T-helper 1 cell treated with Interleukin-12 subunit alpha and Interleukin-12 subunit beta and Interleukin-4 antibody, amounts not matched to agents 30 μg/mL and 1 μg/mL, for 36 hours (primary cell): ENCODE results near the gene ZNF385C.
A peak's percentile ranks its signal among the peaks of the same experiment; 100 is the strongest.
"Not testable (repeated sequence)": the region's sequence is repeated elsewhere in the genome, so short reads cannot be mapped to it uniquely, and the experiment has no call there.

Experiments
- H3K27ac Mint-ChIP-seq: one replicate; pipeline ENCODE4 v1.8.0; 2021; ENCODE audit warnings: mild to moderate bottlenecking, mixed read lengths
- H3K27me3 Mint-ChIP-seq: one replicate; pipeline ENCODE4 v1.8.0; 2021; ENCODE audit warnings: low read depth, mixed read lengths
- H3K36me3 Mint-ChIP-seq: one replicate; pipeline ENCODE4 v1.8.0; 2021; ENCODE audit warnings: low read depth, mixed read lengths
- H3K4me1 Mint-ChIP-seq: one replicate; pipeline ENCODE4 v1.8.0; 2021; ENCODE audit warnings: low read depth, mixed read lengths
- H3K4me3 Mint-ChIP-seq: one replicate; pipeline ENCODE4 v1.8.0; 2021; ENCODE audit warnings: mild to moderate bottlenecking, moderate library complexity, mixed read lengths
- H3K9me3 Mint-ChIP-seq: one replicate; pipeline ENCODE4 v1.8.0; 2021; ENCODE audit warnings: mixed read lengths

The ZNF385C gene

DNA sequence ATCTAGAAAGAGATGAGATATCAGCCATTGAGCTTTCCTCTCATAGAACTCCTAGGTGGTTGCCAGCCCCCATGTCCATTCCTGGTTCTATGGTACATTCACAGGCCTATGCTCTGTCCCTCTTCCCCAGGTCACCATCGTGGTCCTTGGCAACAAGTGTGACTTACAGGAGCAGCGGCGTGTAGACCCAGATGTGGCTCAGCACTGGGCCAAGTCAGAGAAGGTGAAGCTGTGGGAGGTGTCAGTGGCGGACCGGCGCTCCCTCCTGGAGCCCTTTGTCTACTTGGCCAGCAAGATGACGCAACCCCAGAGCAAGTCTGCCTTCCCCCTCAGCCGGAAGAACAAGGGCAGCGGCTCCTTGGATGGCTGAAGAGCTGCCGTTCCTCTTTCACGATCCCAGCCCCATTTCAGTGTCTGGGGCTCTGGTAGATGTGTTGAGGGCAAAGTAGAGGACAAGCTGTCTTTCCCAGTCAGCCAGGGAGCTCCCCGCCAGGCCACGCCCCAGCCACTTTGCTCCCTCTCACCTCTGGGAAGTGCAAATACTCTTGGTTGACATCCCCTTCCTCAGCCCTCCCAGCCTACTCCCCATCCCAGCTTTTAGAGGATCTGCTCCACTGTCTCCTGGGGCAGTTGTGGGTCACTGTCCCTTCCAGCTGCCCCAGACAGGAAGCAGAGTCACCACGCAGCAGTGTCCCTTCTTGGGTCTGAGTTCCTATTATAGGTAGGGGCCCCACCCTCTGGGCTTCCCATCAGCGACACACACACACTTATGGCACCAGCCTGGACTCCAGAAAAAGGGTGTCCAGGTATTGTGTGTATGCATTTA is 74.5 kb downstream of the ZNF385C start:
- Mint-ChIP-seq H3K27ac (no peak overlapping the region), H3K36me3 (peaks cover 17% of the 10 kb centered on the region), H3K9me3 (peaks cover 4% of the 10 kb centered on the region), H3K4me3 (no peak overlapping the region), H3K27me3 (no peaks in the 10 kb centered on the region), H3K4me1 (peaks cover 30% of the 10 kb centered on the region)

- peak overlapping the region; percentile 32 for H3K27ac Mint-ChIP-seq
- peak overlapping the region; percentile 95 for H3K4me3 Mint-ChIP-seq
- H3K27me3 Mint-ChIP-seq, H3K9me3 Mint-ChIP-seq: not testable (repeated sequence)
- H3K36me3 Mint-ChIP-seq: peaks cover 21% of the 10 kb centered on the region
- peaks cover 39% of the 10 kb centered on the region for H3K4me1 Mint-ChIP-seq
Measured at GRCh38 chr17:42020845-42021244, 77.4 kb downstream of the ZNF385C start.

DNA sequence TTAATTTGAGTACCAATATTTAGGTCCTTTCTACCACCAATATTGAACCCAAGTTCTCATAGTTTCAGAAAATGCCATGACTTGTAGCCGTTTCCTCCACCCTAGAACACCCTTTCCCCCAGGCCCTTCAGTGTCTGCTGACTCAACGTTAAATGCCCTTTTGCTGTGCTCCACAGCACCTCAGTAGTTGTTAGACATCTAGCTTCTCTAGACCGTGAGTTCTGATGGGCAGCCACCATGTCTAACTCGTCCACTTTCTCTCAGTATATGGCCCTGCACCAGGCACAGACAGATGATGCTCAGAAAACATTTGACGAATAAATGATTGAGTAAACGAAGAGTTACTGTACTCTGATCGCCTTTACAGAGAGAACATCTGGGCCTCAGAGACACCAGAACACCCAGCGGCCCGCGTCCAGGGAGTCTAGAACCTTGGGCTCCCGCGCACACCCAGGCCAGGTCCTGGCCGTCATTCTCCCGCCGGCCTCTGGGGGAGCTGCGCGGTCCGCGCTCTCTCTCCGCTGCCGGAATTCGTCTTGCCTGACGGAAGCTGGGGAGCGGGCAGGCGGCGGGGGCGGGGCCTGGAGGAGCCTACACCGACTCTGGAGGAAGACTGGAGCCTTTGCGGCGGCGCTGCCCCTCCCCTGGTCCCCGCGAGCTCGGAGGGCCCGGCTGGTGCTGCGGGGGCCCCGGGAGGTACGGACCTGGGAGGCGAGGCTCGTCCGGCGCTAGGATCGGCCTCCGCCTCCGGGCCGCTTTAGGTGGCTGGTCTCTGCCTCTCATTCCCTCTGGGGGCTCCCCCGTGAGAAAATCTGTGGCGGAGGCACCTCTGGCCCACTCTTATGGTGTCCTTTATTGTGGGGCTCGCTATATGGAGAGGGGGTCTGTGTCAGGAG is 78.5 kb downstream of the ZNF385C start, which contains the start of gene NKIRAS2:
Gene NKIRAS2 (plus strand): TSS at position 582 of the 896 bp plus-strand sequence. CDS start 1,488 bp downstream, outside the sequence.
- Mint-ChIP-seq H3K27ac (peak within 1 kb of the TSS; percentile 86), H3K4me3 (peak within 1 kb of the TSS; percentile 95), H3K4me1 (peaks cover 43% of the 10 kb centered on the region), H3K27me3 (no peaks in the 10 kb centered on the region), H3K9me3 (peaks cover 4% of the 10 kb centered on the region), H3K36me3 (peaks cover 19% of the 10 kb centered on the region)

- no peaks in the 10 kb centered on the region for H3K27me3 Mint-ChIP-seq
- H3K4me1 Mint-ChIP-seq: peaks cover 41% of the 10 kb centered on the region
- peaks cover 17% of the 10 kb centered on the region for H3K36me3 Mint-ChIP-seq
- peaks cover 4% of the 10 kb centered on the region for H3K9me3 Mint-ChIP-seq
- peak overlapping the region; percentile 33 for H3K27ac Mint-ChIP-seq
- peak overlapping the region; percentile 43 for H3K4me3 Mint-ChIP-seq
Measured at GRCh38 chr17:42018988-42019387, 79.3 kb downstream of the ZNF385C start.

DNA sequence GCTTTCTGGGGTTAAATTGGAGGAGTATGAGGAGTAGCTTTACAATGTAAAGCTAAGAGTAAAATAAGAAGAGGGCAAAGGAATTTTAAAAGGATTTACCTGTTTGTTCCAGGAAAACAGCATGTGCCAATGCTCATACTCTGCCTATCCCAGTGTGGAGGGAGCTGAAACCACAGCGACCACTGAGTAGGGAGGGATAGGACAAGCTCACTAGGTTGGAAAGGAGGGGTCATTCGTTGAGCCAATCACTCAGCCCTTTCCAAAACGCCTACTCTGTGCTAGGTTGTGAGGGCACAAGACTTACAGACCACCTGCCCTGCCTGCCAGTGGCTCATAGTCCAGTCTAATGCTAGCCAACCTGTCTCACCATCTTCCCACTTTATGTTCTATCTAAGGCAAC is 79.9 kb downstream of the ZNF385C start:
- Mint-ChIP-seq H3K4me1 (peaks cover 45% of the 10 kb centered on the region), H3K27me3 (no peaks in the 10 kb centered on the region), H3K9me3 (peaks cover 4% of the 10 kb centered on the region), H3K27ac (no peak overlapping the region), H3K4me3 (peak overlapping the region; percentile 93), H3K36me3 (peaks cover 18% of the 10 kb centered on the region)

DNA sequence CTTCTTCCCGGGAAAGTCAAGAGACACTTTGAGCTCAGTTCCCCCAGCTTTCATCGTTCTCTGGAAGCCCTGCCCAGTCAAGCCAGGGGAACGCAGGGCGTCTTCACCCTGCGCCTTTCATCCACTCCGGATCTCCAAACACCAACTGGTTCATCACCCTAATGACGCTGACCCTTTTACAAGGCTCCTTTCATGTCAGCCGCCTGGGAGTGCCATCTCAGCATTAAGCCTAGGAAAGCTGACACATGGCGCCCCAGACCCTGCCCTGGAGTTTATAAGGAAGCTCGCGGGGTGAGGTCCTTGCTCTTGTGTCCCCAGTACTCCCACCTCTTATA is 80.4 kb downstream of the ZNF385C start:
- H3K4me3 Mint-ChIP-seq: peak overlapping the region; percentile 93
- peak overlapping the region; percentile 99 for H3K27ac Mint-ChIP-seq
- H3K9me3 Mint-ChIP-seq: peaks cover 4% of the 10 kb centered on the region
- H3K4me1 Mint-ChIP-seq: peaks cover 48% of the 10 kb centered on the region
- no peaks in the 10 kb centered on the region for H3K27me3 Mint-ChIP-seq
- peaks cover 19% of the 10 kb centered on the region for H3K36me3 Mint-ChIP-seq

GRCh38 chr17:42016941-42017865 is 81.1 kb downstream of the ZNF385C start, which contains the start of gene DNAJC7:
DNAJC7 (minus strand) TSS chr17:42017439; CDS start chr17:42017416, 23 bp downstream.
- H3K9me3 Mint-ChIP-seq: peaks cover 4% of the 10 kb centered on the region
- H3K27me3 Mint-ChIP-seq: no peaks in the 10 kb centered on the region
- H3K27ac Mint-ChIP-seq: peak within 1 kb of the TSS; percentile 99
- H3K4me3 Mint-ChIP-seq: peak within 1 kb of the TSS; percentile 93
- peaks cover 49% of the 10 kb centered on the region for H3K4me1 Mint-ChIP-seq
- H3K36me3 Mint-ChIP-seq: peaks cover 15% of the 10 kb centered on the region

GRCh38 chr17:42016411-42016831 is 81.9 kb downstream of the ZNF385C start:
- Mint-ChIP-seq H3K27ac (peak overlapping the region; percentile 99), H3K36me3 (peaks cover 14% of the 10 kb centered on the region), H3K27me3 (no peaks in the 10 kb centered on the region), H3K4me3 (peak overlapping the region; percentile 93), H3K4me1 (peaks cover 50% of the 10 kb centered on the region), H3K9me3 (peaks cover 4% of the 10 kb centered on the region)

GRCh38 chr17:42013740-42014139 is 84.5 kb downstream of the ZNF385C start:
- not testable (repeated sequence) for H3K27ac Mint-ChIP-seq, H3K27me3 Mint-ChIP-seq, H3K4me3 Mint-ChIP-seq, H3K9me3 Mint-ChIP-seq
- peaks cover 50% of the 10 kb centered on the region for H3K4me1 Mint-ChIP-seq
- peaks cover 13% of the 10 kb centered on the region for H3K36me3 Mint-ChIP-seq

- peaks cover 13% of the 10 kb centered on the region for H3K36me3 Mint-ChIP-seq
- H3K4me3 Mint-ChIP-seq, H3K27me3 Mint-ChIP-seq, H3K27ac Mint-ChIP-seq, H3K9me3 Mint-ChIP-seq: not testable (repeated sequence)
- peaks cover 42% of the 10 kb centered on the region for H3K4me1 Mint-ChIP-seq
Measured at GRCh38 chr17:42012363-42012762, 85.9 kb downstream of the ZNF385C start.

- H3K27ac Mint-ChIP-seq: no peak overlapping the region
- no peak overlapping the region for H3K4me3 Mint-ChIP-seq
- H3K27me3 Mint-ChIP-seq: no peaks in the 10 kb centered on the region
- peaks cover 10% of the 10 kb centered on the region for H3K36me3 Mint-ChIP-seq
- peaks cover 41% of the 10 kb centered on the region for H3K4me1 Mint-ChIP-seq
- H3K9me3 Mint-ChIP-seq: no peaks in the 10 kb centered on the region
Measured at GRCh38 chr17:42010898-42011516, 87.3 kb downstream of the ZNF385C start.

DNA sequence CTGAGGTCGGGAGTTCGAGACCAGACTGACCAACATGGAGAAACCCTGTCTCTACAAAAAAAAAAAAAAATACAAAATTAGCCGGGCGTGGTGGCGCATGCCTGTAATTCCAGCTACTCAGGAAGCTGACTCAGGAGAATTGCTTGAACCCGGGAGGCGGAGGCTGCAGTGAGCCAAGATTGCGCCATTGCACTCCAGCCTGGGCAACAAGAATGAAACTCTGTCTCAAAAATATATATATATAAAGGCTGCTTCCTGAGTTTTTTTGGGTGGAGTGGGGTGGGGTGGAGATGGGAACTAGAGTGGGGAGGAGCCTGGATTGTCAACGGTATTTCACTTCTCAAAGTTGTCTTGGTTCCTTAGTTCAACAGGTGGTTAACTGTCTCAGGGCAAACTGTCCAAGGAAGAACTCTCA is 88.0 kb downstream of the ZNF385C start:
- not testable (repeated sequence) for H3K27me3 Mint-ChIP-seq, H3K27ac Mint-ChIP-seq, H3K4me3 Mint-ChIP-seq, H3K36me3 Mint-ChIP-seq, H3K9me3 Mint-ChIP-seq
- peaks cover 38% of the 10 kb centered on the region for H3K4me1 Mint-ChIP-seq

DNA sequence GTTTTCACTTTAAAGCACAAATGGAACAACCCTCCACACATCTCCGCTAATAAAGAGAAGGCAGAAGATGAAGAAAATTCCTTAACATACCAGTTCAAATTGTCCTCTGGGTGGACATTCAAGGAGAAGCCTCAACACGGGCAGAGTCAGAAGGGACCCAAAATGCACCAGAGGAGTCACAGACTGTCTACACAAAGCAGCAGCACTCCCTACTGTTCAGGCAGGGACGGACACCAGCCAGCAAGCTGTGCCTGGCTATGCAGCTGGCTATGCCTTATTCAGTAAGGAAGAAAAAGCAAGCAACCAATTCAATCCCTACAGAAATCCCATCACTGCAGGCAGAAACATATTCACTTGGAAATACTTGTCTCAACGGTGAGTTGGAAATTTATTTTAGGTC is 89.1 kb downstream of the ZNF385C start:
- Mint-ChIP-seq H3K36me3 (peaks cover 10% of the 10 kb centered on the region), H3K27me3 (no peaks in the 10 kb centered on the region), H3K4me3 (no peak overlapping the region), H3K4me1 (peaks cover 40% of the 10 kb centered on the region), H3K27ac (no peak overlapping the region), H3K9me3 (no peaks in the 10 kb centered on the region)
